HEK293T (cell line): ENCODE measurements around the gene B3GNT4.

Source experiments
- BHLHE40 ChIP-seq: fragments of 450-650 bp; IDR thresholded peaks from 2 replicates; pipeline ENCODE4 v1.6.1; 2016; ENCODE audit warnings: mild to moderate bottlenecking, moderate library complexity, borderline replicate concordance
- CTBP1 ChIP-seq: fragments of 450-650 bp; IDR thresholded peaks from 2 replicates; pipeline ENCODE4 v1.6.1; 2016; ENCODE audit warnings: borderline replicate concordance
- FOXK2 ChIP-seq: fragments of 450-650 bp; IDR thresholded peaks from 2 replicates; pipeline ENCODE4 v1.6.1; 2016; ENCODE audit warnings: mild to moderate bottlenecking
- FOXM1 ChIP-seq: fragments of 450-650 bp; IDR thresholded peaks from 2 replicates; pipeline ENCODE4 v1.6.1; 2017; ENCODE audit warnings: mild to moderate bottlenecking, borderline replicate concordance
- HDGF ChIP-seq: fragments of 450-650 bp; IDR thresholded peaks from 2 replicates; pipeline ENCODE4 v1.6.1; 2017; ENCODE audit warnings: antibody characterized with exemption, borderline replicate concordance
- LEF1 ChIP-seq: fragments of 450-650 bp; IDR thresholded peaks from 2 replicates; pipeline ENCODE4 v1.6.1; 2017; ENCODE audit warnings: mild to moderate bottlenecking, borderline replicate concordance
- NFRKB ChIP-seq: fragments of 450-650 bp; IDR thresholded peaks from 2 replicates; pipeline ENCODE4 v1.6.1; 2016; ENCODE audit warnings: mild to moderate bottlenecking, moderate library complexity
- SP1 ChIP-seq: fragments of 450-650 bp; IDR thresholded peaks from 2 replicates; pipeline ENCODE4 v1.6.1; 2017
- SUZ12 ChIP-seq: fragments of 450-650 bp; IDR thresholded peaks from 2 replicates; pipeline ENCODE4 v1.6.1; 2016; ENCODE audit warnings: mild to moderate bottlenecking
- TARDBP ChIP-seq: fragments of 450-650 bp; IDR thresholded peaks from 2 replicates; pipeline ENCODE4 v1.6.1; 2016
- ZNF384 ChIP-seq: fragments of 450-650 bp; IDR thresholded peaks from 2 replicates; pipeline ENCODE4 v1.6.1; 2016

DNA sequence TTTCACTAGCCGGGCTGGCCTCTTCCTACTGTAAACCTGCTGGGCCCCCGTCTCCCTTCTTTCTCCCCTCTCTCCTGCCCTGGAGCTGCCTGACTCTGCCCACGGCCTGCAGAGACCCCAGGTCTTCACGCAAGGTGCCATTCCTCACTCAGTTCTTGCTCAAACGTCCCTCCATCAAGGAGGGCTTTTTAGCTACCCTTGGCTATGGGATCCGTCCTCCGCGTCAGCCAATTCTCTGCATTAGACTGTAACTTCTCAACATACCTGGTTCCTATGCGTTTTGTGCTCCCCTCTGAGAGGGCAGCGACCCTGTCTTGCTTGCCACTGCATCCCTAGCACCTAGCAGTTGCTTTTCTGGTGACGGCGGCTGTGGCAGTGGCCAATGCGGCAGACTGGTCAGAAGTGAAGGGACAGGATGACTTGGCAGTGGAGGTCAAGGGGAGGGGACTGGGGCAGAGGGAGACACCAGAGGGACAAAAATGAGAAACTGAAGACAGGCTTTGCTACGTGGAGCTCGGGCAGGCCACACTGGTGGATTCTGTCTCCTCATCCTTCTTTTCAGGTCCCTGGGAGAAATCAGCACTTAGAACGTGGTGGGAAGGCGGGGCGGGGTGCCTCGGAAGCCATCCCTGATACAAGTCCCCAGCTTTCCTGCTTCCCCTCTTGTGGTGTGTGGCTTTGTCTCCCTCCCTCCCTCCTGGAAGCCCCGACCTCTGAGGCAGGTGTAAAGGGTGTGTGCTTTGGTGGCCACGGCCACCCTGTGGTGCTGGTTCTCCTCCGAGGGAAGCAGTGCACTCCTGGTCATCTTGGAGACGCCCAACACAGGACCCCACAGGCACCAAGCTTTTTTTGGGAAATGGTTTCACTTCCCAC is 1.8 kb downstream of the B3GNT4 start:
- no peak for TF ChIP-seq BHLHE40
- TF ChIP-seq LEF1 = no peak
- TF ChIP-seq FOXM1 = no peak
- no peak for TF ChIP-seq CTBP1
- no peak for TF ChIP-seq HDGF
- no peak for TF ChIP-seq SUZ12
- TF ChIP-seq NFRKB = no peak
- no peak for TF ChIP-seq SP1
- no peak for TF ChIP-seq ZNF384
- TF ChIP-seq TARDBP = no peak
- TF ChIP-seq FOXK2 = no peak
